AG04450 (cell line): ENCODE data around the gene SLC24A3. TPM values are rescaled to one million over a fixed set of nuclear protein-coding genes. Genes with fewer than 3 reads are reported as not detected.

Experiments
- CTCF ChIA-PET: fragments of 300-600, 350-600 bp; formaldehyde crosslinking; extraction: SDS; loops from one replicate; lab custom pipeline; 2022; ENCODE audit warnings: antibody characterized with exemption, inconsistent platforms; lab: Charles Lee
- POLR2A ChIA-PET: fragments of 350-600 bp; formaldehyde crosslinking; extraction: SDS; loops from one replicate; lab custom pipeline; 2021; ENCODE audit warnings: antibody characterized with exemption, inconsistent platforms; lab: Yijun Ruan, JAX
- DNase-seq: peaks from one replicate; pipeline ENCODE4 v3.0.0-alpha.2; 2011; ENCODE audit warnings: low read depth, low spot score
- H3K27ac ChIP-seq: one replicate; pipeline ENCODE4 v1.5.1; 2012; ENCODE audit warnings: low read depth, low read length, control low read depth
- H3K27me3 ChIP-seq: one replicate; pipeline ENCODE4 v1.6.0; 2012; ENCODE audit warnings: low read length; ENCODE audit not compliant: control insufficient read depth, insufficient read depth
- H3K4me3 ChIP-seq: 2 replicates; pipeline ENCODE4 v1.5.1; 2011; ENCODE audit warnings: mild to moderate bottlenecking, low read depth, low read length, control low read depth
- H3K9me3 ChIP-seq: 2 replicates; pipeline ENCODE4 v1.5.1; 2012; ENCODE audit warnings: low read length; ENCODE audit not compliant: control insufficient read depth, insufficient read depth
- polyA plus RNA-seq: library from polyadenylated mRNA; depleted of rRNA; stranded (reverse); fragments of >200 nt; gene quantifications from 2 replicates; pipeline ENCODE4 v1.2.3, GENCODE V29; 2011
- TF ChIP-seq, protein P1 (sequence below): IDR thresholded peaks from 2 replicates; pipeline ENCODE4 v1.5.1; 2011; ENCODE audit warnings: low read depth, low read length, control low read depth, inconsistent platforms

SLC24A3 gene
- polyA plus RNA-seq, 1 experiment = not detected

DNA sequence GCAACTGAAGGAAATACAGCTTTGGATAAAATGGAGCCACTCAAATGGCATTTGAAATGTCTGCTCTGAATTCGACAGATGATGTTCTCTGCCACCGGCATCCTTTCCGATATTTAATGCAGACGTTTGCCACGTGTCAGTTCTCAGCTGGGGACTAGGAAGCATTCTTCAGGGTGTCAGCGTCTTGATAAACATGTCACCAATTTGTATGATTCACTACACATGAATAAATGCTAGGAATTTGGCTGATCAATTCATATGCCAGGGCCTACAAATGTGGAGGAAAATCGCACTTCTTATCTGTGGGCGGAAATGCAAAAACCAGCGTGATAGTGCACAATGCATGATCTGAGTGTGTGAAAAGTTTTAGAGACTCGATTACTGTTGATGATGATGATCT, 169.5 kb downstream of the SLC24A3 start:
- CTCF ChIA-PET = no interaction called here
- H3K9me3 ChIP-seq = peaks cover 6% of the 10 kb centered on the region; the same call in 1 of the 2 replicates
- POLR2A ChIA-PET = no interaction called here
- no peak overlapping the region for H3K4me3 ChIP-seq
- H3K27ac ChIP-seq = no peak overlapping the region
- TF ChIP-seq, protein P1, sequence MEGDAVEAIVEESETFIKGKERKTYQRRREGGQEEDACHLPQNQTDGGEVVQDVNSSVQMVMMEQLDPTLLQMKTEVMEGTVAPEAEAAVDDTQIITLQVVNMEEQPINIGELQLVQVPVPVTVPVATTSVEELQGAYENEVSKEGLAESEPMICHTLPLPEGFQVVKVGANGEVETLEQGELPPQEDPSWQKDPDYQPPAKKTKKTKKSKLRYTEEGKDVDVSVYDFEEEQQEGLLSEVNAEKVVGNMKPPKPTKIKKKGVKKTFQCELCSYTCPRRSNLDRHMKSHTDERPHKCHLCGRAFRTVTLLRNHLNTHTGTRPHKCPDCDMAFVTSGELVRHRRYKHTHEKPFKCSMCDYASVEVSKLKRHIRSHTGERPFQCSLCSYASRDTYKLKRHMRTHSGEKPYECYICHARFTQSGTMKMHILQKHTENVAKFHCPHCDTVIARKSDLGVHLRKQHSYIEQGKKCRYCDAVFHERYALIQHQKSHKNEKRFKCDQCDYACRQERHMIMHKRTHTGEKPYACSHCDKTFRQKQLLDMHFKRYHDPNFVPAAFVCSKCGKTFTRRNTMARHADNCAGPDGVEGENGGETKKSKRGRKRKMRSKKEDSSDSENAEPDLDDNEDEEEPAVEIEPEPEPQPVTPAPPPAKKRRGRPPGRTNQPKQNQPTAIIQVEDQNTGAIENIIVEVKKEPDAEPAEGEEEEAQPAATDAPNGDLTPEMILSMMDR = no peak
- no peak for DNase-seq
- H3K27me3 ChIP-seq = no peaks in the 10 kb centered on the region

DNA sequence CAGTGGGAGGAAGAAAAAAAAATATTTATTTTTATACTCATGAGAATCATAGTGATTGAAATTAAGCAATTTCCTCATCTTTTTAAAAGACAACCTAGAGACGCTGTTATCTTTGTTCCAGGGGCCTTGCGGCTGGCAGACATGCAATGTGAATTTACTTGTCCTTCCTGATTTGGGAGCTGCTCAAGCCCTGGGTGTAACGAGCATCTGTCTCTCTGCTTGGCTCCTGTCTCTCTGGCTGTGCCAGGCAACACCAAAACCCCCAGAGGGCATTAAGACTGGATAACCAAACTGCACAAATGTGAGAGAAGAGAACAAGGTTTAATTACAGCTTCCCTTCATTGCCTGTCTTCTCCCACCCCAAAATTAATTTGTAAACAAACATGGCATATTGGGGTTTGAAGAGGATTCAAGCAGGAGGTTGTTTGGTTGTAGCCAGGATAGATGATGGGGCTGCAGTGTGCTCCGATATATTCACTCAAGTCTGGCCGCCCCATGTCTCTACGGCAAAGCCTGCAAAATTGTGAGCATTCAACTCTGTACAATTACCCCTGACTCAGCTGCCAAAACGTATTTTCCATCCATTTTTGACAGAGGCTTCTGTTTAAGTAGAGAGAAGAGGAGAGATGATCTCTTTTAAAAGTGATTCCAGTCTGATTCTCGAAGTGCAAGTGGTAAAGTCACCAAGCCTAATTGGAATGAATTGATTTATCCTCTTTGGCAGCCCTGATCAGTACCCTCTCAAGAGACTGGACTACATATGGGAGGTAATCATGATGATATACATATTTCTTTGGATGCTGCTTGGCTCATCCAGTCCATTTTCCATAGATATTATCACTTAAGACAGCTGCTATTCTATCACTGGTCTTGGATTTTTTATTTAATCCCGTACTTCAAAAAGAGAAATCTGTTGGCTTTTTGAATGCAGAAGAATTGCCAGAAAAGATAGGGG, 170.2 kb downstream of the SLC24A3 start:
- ChIA-PET CTCF (no interaction called here), POLR2A (no interaction called here)
- Histone ChIP-seq H3K4me3 (no peak overlapping the region), H3K9me3 (peaks cover 6% of the 10 kb centered on the region; the same call in 1 of the 2 replicates), H3K27ac (no peak overlapping the region), H3K27me3 (no peaks in the 10 kb centered on the region)
- TF ChIP-seq, protein P1 = no peak
- no peak for DNase-seq

DNA sequence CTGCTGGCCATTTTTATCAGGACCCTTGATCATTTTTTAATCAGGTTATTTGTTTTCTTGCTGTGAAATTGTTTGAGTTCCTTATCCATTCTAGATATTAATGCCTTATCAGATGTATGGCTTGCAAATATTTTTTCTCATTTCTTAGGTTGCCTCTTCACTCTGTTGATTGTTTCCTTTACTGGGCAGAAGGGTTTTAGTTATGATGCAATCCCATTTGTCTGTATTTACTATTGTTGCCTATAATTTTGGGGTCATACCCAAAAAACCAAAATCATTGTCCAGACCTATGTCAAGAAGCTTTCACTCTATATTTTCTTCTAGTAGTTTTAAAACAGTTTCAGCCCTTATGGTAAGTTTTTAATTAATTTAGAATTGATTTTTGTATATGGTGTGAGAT, 172.5 kb downstream of the SLC24A3 start:
- Histone ChIP-seq H3K4me3 (no peak overlapping the region), H3K27ac (no peak overlapping the region), H3K9me3 (peaks cover 3% of the 10 kb centered on the region; the same call in 1 of the 2 replicates), H3K27me3 (no peaks in the 10 kb centered on the region)
- TF ChIP-seq, protein P1 = no peak
- POLR2A ChIA-PET = no interaction called here
- CTCF ChIA-PET = no interaction called here
- DNase-seq = no peak

DNA sequence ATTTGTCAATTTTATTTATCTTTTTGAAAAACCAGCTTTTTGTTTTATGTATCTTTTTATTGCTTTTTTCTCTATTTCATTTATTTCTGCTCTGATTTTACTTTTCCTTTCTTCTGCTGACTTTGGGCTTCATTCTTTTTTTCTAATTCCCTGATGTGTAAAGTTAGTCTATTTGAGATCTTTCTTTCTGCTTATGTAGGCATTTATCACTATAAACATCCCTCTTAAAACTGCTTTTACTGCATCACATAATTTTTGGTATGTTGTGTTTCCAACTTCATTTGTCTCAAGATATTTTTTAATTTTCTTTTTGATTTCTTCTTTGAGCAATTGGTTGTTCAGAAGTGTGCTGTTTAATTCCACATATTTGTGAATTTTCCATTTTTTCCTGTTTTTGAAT, 174.8 kb downstream of the SLC24A3 start:
- TF ChIP-seq, protein P1 = no peak
- no peak overlapping the region for H3K27ac ChIP-seq
- peaks cover 13% of the 10 kb centered on the region for H3K9me3 ChIP-seq
- H3K27me3 ChIP-seq = no peaks in the 10 kb centered on the region
- no peak for DNase-seq
- ChIA-PET POLR2A (no interaction called here), CTCF (no interaction called here)
- no peak overlapping the region for H3K4me3 ChIP-seq
